ENCODE results near the gene KCNJ1.

KCNJ1 gene

DNA sequence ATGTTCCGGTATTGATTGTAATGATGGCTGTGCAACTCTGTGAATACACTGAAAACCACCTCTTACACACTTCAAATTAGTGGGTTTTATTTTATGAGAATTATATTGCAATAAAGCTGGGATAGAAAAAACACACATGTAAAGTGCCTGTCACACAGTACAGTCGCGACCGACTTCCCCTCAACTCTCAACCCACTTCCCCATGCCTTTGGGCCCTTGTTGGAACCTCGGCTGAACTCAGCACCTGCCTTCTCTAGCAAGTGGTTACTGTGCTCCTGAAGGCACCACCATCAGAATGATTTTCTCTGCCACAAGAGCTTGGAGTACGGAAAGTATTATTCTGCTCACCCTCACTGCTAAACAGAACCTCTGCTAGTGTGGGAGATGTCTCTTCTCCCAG, 13.5 kb downstream of the KCNJ1 start:
- DNase-seq: no peak

DNA sequence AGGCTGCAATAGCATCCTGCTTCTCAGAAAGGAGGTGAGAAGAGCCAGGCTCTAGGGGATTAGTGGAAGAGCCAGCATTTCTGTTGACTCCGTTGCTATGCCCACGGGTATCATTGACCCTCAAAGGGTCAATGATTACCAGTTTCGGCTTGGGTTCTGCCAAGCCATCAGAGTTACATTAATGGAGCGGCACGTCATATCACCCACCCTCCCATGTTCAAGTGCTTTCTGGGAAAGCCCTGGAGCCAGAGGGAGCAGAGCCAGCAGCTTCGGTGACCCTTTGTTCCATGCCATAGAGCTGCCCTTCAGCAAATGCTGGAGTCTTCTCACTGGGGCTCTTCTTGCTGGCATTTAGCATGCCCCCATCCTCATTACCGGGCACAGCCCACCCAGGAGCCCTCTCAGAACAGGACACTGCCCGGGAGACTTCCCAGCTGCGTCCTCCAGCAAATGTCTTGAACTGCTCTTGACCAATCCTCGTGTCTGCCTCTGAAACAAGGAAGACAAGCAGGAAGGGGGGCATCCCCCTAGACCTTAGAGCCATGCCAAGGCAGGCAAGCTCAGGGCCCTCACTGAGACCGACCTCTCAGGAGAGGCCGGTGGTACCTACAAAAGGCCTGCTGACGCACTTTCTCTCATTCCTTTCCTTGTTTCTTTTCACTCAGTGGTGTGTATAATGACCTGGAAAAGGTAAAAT, 14.6 kb downstream of the KCNJ1 start:
- DNase-seq: no peak

DNA sequence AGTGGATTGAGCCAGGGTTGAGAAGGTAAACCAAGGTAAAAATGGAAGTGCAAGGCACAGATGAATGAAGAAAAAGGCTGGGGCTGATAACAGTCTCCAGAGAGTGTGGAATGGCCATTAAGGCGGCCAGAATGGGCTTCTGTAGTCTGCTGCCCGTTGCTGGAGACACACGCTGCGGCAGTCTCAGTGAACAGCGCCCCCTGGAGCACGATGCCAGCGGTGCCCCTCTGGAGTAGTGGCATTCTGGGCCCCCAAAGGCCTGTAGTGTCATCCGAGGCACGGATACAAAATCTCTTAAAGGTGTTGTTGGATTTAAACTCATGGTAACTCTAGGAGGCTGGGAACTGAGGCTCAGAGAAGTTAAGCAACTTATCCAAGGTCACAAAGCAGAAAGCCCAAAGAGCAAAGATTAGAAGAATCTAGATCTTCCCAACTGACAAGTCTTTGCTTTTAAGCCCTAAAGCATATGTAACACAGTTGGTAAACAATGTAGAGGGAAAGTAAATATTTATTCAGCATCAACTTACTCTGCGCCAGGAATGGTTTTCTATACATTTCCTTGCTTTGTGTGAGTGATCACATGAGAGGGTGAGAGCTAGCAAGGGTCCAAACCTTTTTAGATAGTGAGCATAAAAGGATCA, 18.2 kb downstream of the KCNJ1 start:
- DNase-seq: no peak

DNA sequence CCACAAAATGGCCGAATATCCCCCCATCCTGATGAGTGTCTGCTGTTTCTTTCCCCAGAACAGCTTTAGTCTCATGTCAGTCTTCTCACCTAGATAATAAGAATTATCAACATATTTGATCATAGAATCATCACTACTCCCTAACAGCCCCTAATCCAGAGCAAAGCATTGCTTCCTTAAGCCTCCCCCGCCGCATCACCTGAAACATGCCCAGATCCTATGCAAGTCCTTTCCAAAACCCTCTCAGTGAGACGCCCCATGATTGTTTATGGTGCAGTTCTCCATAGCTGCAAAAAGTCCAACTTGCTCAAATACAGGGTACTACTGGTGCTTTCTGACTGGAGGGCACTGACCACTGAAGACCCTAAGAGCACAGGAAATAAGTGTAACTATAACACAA, 20.1 kb downstream of the KCNJ1 start:
- no peak for DNase-seq

DNA sequence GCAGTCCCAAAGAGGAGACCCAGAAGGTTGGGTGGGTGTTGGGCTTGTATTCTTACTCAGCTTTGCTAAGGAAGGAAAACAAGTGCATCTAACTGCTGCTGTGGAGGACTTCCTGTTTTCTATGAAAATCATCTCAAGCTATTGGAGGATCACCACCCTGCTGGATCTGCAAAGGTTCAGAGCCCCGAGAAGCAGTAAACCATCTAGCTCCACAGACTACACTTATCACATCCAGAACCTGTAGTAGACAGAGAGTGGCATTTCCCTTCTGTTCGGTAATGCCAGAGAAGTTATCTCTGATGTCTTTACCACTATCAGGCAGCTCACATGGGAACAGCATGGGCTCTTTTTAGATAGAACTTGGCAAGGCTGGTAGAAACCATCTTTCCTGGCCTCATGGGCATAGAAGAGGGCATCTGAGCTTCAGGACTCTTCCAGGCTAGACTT, 21.7 kb downstream of the KCNJ1 start:
- DNase-seq: no peak

DNA sequence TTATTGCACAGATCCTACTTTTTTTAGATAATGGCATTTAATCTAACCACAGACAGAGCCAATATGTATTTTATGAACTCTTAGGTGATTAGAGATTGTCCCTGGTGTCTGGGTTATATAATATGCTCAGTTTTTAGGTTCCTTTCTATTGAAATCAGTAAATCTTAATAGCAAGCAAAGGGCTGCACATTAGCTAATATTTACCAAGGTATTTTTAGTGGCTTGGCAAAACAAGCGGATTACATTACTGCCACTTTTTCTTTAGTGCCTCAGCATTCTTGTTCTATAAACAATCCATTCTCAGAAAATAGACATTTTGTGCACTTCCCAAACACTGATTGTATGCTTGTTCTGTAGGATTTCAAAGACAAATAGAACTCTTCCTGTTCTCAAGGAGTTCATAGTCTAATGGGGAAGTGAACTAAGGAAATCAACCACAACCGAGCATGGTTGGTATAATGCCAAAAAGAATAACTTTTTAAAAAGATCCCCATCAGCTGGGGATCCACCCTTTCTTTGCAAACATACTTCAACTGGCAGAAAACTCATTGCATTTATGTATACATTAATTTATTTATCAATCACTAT, 23.8 kb downstream of the KCNJ1 start:
- DNase-seq: no peak

DNA sequence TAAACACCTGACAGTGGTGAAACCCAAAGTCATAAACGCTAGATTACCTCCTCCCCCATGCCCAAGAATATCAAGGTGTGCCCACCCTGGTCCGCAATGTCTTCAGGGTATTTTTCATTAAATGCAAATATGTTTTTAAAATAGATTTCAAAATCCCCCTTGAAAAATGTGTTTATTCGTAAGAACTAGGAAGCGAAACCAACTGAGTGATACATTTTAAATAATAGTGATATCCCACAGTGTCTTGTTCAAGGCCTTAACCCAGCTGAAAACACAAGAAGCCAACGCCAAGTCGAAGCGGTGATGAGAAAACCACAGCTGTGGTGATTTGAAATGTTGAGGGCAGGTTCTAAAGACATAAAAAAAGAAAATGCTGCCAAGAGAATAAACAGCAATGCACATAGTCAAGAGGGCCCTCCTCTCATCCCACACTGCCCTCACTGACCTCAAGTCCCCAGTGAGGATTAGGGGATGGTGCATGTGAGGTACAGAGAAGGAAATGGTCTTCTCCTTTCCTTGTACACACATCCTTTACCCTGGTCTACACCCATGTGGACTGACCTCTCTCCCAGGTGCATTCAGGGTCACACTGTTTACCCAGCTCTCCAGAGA, 25.5 kb downstream of the KCNJ1 start:
- no peak for DNase-seq

DNA sequence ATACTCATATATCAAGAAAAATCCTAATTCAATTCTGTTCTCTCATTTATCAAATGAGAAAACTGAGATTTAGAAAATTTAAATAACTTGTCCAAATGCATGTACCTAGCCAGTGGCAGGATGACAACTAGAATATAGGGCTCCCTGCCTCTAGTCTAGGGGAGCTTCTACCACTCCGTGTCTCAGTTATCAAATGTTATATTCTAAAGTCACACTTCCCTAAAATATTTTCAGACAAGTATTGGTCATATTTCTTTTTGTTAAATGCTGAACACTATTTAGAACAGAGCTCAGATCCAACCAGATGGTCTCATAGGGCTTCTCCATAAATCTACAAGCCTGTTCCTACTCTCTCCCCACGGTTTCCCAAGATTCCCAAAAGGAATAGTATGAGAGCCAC, 26.3 kb downstream of the KCNJ1 start:
- no peak for DNase-seq

DNA sequence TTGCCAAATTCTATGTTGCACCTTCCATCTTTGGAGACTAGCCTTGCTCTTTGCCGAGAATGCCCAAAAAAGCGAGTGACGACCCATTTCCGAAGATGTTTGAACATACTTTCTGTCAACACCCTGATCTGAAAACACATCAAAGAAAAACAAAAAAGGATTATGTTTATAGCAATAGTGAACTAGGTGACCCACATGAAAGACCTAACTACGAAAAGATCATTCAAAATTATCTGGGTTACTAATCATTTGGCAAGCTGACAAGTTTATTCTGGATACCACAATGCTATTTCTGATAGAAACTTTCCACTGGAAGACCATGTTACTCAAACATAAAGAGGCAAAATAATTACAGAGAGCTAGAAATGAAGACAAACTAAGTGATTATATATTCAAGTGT, 27.0 kb downstream of the KCNJ1 start:
- DNase-seq: no peak

DNA sequence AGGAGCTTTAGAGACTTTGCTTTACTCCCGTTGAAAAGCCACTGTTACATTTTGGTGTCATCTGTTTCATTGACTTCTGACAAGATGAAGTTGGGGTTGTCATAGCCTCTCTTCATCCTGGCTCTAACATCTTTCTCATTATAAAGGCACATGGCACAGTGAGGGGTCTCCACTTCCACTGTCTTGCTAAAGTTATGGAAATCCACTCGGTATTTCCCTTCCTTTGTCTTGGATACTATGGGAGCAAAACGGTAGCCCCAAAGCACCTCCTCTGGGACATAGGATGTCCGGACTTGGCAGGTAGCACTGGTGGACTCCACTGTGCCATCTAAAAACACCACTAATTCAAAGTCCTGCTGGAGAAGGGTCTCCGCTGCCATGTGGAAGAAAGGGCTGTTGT, 28.0 kb downstream of the KCNJ1 start:
- DNase-seq: no peak

DNA sequence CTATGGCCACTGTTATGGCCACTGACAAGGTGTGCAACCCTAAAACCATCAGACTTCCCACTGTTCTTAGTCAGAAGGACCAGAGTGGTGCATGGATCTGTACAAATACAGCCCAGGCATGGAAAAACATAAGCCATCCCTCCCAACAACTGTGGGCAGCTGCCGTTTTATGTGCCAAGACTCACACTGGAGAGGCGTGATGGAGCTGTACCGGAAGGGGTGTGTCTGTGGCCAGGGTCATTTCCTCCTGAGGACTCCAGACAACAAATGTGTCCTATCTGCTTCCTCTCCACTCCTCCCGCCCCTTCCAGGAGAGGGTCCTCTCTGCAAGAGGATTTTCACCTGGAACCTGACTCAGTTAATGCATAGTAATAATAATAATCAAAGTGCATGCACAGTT, 29.5 kb downstream of the KCNJ1 start:
- DNase-seq: no peak

DNA sequence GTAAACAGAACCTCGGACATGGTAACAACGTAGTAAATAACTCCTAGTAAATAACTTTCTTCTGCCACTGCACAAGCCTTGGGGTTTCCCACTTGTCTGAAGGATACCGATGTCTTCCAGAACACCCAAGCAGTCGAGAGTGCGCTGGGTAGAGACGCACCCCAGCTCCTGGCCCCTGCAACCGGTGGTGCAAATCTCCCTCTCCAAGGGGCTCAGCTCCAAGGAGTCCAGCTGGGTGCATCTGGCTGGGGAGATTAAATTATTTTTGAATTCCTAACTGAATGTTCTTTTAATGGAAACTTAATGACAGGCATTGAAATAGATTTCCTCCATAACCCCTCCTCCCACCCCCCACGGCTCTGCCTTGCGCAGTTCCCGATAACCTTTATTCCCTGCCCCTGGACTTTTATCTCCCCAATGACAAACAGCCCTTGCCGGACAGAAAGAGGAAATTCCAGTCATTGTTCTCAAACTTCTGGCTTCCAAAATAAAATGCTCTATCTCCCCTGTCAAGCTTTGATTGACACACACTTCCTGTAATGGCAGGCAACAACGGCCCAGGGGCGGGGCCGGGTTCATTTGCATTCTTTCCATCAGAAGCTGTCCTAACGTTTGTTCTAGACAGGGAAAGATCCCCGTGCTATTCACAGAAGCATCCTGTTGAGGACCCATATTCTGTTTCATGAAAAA, 31.2 kb downstream of the KCNJ1 start:
- DNase-seq: peak; percentile 34

DNA sequence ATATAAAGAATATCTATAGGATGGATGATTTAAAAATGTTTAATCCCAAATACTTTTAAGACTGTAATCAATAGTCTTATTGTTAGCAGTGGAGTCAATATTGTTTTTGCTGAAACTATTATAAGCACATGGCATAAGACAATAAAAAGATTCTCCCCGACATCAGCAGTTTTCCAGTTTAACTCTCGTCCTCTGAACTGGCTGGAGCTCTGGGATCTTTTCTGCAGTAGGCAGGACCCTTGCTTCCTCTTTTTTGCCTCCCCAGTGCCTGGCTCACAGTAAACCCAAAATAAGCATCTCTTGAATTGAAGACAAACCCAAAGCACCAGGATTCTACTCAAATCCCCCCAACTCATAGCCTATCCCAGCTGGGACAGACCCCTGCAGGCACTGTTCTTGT, 32.9 kb downstream of the KCNJ1 start:
- no peak for DNase-seq

DNA sequence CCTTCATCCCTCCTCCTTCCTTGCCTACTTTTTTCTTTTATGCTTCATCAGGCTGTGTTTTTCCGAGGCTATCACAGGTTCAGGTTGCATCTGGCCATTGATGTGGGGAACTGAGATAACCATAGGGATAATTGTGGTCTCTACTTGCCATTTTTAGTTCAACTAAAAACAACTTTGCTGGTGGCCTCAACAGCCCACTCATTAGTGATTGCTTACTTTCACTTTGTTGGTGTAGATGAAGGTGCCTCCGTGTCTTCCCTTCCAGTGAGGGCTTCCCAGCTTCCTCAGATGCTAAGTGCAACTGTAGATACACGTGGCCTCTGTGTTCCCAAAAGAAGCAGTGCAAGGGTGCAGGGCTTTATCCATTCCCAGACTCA, 35.0 kb downstream of the KCNJ1 start:
- no peak for DNase-seq

DNA sequence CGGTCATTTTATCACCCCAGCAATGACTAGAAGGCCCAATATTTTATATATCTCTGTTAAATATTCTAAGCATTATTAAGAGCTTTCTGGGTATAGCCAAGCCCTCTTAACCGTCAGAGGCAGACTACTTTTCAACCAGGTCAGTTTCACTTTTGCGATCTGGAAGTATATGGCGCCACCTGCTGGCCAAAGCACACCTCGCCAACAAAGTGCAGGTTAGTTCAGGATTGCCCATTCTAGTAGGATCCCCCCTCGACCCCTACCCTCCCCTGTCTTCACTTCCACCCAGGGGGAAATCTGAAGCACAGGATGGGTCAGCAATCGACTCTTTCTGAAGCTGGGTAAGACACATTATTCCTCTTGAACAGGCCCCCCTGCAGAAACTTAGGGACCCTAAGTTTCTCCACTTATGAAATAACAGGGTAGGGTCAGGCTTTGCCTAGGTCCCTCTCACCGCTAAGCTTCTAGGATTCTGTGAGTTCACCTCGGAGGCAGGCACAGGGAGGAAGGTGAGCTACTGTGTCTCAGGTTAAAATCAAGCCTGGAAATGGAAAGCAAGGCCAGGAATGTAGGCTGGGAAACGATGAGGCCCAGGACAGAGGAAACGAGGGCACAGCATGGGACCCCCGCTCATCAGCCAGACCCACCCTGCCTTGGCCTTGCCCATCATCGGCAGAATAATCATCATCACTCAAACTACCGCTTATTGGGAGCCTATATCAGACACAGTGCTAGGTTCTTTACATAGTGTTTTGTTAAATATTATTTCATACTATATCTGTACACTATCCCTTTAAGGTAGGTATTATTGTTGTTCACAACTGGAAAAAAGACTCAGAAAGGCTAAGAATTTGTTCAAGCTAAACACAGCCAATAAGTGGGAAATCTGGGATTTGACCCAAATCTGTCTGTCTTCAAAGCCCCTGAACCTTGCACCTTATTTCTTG, 35.6 kb downstream of the KCNJ1 start:
- DNase-seq: peak; percentile 41

DNA sequence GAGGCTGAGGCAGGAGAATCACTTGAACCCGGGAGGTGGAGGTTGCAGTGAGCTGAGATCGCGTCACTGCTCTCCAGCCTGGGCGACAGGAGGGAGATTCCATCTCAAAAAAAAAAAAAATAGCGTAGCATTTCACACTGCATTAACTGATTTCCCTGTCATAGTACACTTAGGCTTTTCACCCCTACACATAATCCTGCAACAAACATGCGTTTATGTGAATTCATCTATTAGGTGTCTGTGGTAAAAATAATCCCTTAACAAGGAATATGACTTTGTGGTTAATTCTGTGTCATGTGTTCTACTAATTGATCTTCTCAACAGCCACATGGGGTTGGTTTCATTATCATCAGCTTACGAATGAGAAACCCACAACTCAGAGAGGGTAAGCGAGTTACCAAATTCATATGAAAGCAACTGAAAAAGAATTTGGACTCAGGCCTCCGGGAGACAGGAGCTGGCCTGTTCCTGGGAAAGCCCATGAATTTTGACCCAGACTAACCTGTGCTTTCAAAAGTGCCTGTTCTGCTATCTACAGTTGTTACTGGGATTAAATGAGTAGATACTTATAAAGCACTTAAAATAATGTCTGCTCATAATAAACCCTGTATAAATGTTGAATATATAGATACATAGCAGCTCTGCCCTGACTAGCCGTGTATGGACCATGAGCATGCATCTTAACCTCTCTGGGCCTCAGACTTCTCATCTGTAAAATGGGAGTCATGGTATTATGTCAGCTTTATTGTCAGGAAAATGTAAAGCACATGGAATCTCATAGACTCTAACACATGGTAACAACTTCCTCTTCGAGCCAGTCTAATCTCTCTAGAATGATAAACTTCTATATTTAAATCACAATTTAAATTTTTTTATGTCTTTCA, 36.6 kb downstream of the KCNJ1 start:
- no peak for DNase-seq

DNA sequence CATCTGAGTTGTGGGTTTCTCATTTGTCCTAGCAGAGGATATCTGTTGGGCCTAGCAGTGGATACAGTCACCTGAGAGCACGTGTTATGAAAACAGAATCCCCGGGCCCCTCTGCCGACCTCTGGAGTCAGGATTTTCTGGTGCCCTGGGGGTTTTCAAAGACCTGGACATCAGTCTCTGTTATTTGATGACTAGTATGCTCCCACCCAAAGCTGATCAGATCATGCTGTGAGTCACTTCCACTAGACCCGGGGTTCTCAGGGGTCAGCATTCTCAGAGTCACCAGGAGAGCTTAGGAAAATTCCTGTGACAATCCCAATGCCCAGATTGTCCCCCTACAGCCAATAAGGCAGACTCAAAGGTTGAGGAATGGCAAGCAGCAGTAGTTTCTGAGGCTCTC, 38.7 kb downstream of the KCNJ1 start:
- no peak for DNase-seq

DNA sequence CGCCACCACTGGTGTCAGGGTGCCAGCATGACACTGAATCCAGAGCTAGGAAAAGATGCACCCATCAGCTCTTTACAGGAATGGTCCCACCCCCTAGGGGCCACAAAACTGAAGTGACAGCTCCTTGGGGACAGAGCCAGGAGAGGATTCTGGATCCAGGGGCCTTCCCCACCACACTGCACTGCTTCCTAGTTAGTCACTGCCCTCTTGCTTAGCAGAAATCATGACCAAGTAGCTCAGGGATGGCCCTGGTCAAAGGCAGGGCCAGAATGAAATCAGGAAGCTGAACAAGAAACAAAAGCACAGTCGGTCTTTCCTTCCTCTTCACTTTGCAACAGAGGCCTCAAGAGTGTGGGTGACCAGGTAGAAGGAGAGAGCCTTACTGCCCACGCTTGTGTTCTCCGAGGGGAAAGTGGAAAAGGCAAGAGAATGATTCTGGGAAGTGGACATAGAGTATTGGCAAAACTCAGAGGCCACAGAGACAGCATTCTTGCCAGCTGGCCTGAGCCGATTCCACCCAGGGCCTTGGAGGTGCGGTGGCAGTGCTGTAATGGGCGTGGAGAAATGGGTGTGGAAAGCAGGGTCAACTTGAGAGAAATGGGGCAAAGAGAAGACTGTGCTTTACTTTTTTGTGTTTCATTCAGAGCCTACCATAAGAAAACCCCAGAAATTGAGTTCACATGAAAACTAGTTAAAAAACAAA, 39.8 kb downstream of the KCNJ1 start:
- no peak for DNase-seq

DNA sequence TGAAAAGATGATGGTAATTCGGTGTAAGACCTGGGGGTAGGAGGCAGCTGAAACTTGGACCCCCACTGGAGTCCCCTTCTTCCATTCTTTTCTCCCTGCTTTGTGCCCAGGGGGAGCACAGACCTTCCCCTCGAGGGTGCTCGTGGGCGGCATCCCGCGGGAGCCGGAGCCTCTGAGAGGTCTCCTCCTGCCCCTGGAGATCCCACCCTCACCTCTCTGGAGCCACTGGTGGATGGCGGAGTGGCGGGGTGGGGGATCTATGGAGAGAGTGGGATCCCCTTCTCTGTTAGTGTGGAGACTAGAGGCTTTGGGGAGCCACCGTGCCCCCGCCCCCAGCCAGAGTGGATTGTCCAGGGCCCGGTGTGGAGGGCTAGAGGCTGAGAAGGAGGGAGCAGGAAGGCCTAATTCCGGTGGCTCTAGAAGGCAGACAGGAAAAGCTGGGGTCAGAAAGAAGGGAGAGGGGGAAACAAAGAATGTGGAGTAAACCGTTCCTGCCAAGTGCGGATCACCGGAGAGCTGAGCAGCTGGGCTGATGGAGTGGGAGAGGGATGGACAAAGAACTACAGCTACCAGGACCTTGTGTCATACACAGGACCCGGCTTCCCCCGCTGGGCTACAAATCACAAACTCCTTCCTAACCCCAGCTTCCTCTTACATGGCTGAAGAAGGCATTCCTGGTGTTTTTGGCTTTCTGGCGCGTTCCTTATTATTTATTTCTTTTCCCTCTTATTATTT, 41.9 kb downstream of the KCNJ1 start:
- DNase-seq: peak; percentile 45

All from right kidney (tissue), 1 donor.